ENCODE measurements around the gene MICU1. TPM values are rescaled to one million over a fixed set of nuclear protein-coding genes. Genes with fewer than 3 reads are reported as not detected.

Gene MICU1
- total RNA-seq, 6 experiments from 2014 or later: 54.7 to 62.7 (median 59.8) TPM

GRCh38 chr10:72375585-72375984 is 250.3 kb downstream of the MICU1 start:
- TF ChIP-seq CTCF (IDR thresholded peaks at IDR 0.05): no peak
- H3K27ac Mint-ChIP-seq: no peak overlapping the region
- no peaks in the 10 kb centered on the region for H3K36me3 Mint-ChIP-seq (ENCODE audit: low read depth)
- peaks cover 2% of the 10 kb centered on the region for H3K27me3 Mint-ChIP-seq (ENCODE audit: insufficient read depth)
- H3K9me3 Mint-ChIP-seq: no peaks in the 10 kb centered on the region
- H3K4me3 Mint-ChIP-seq: no peak overlapping the region
- DNase-seq: peak; percentile 5
- peaks cover 13% of the 10 kb centered on the region for H3K4me1 Mint-ChIP-seq (ENCODE audit: low read depth)

- peaks cover 13% of the 10 kb centered on the region for H3K4me1 Mint-ChIP-seq (ENCODE audit: low read depth)
- peak; percentile 29 for DNase-seq
- peaks cover 2% of the 10 kb centered on the region for H3K27me3 Mint-ChIP-seq (ENCODE audit: insufficient read depth)
- H3K4me3 Mint-ChIP-seq: no peak overlapping the region
- no peaks in the 10 kb centered on the region for H3K9me3 Mint-ChIP-seq
- peak; percentile 9; the same call in 1 of the 2 replicates for TF ChIP-seq CTCF (IDR thresholded peaks at IDR 0.05)
- no peak overlapping the region for H3K27ac Mint-ChIP-seq
- H3K36me3 Mint-ChIP-seq (ENCODE audit: low read depth): no peaks in the 10 kb centered on the region
These were observed 250.7 kb downstream of the MICU1 start for GRCh38 chr10:72375173-72375572.

- Mint-ChIP-seq H3K4me3 (no peak overlapping the region), H3K4me1 (ENCODE audit: low read depth) (peaks cover 13% of the 10 kb centered on the region), H3K9me3 (no peaks in the 10 kb centered on the region), H3K36me3 (ENCODE audit: low read depth) (no peaks in the 10 kb centered on the region), H3K27ac (no peak overlapping the region), H3K27me3 (ENCODE audit: insufficient read depth) (peaks cover 2% of the 10 kb centered on the region; the same call in 1 of the 2 replicates)
- no peak for DNase-seq
- TF ChIP-seq CTCF (IDR thresholded peaks at IDR 0.05): no peak
These were observed 255.6 kb downstream of the MICU1 start for GRCh38 chr10:72370201-72370722.

GRCh38 chr10:72367301-72367960 is 258.4 kb downstream of the MICU1 start:
- Mint-ChIP-seq H3K4me3 (no peak overlapping the region), H3K36me3 (ENCODE audit: low read depth) (no peaks in the 10 kb centered on the region), H3K4me1 (ENCODE audit: low read depth) (peaks cover 30% of the 10 kb centered on the region), H3K27me3 (ENCODE audit: insufficient read depth) (peaks cover 4% of the 10 kb centered on the region), H3K9me3 (no peaks in the 10 kb centered on the region), H3K27ac (peak overlapping the region; percentile 7; the same call in 1 of the 2 replicates)
- TF ChIP-seq CTCF (IDR thresholded peaks at IDR 0.05): no peak
- DNase-seq: no peak

- Mint-ChIP-seq H3K4me1 (ENCODE audit: low read depth) (peaks cover 30% of the 10 kb centered on the region), H3K27me3 (ENCODE audit: insufficient read depth) (peaks cover 6% of the 10 kb centered on the region), H3K27ac (peak overlapping the region; percentile 98; the same call in 1 of the 2 replicates), H3K9me3 (no peaks in the 10 kb centered on the region), H3K36me3 (ENCODE audit: low read depth) (no peaks in the 10 kb centered on the region), H3K4me3 (no peak overlapping the region; the same call in 1 of the 2 replicates)
- no peak for DNase-seq
- TF ChIP-seq CTCF (IDR thresholded peaks at IDR 0.05): no peak
These were observed 260.6 kb downstream of the MICU1 start for GRCh38 chr10:72365106-72365895.
